K562 (cell line): ENCODE data around the gene LGALS7. TPM values are rescaled to one million over a fixed set of nuclear protein-coding genes. Genes with fewer than 3 reads are reported as not detected.

Experiments
- CAMTA2 ChIP-seq: fragments of 250-450 bp; sonication (Bioruptor Pico); conservative IDR thresholded peaks from 2 replicates; pipeline ENCODE4 v1.5.1; 2022
- CBX1 ChIP-seq: sonication (generic); IDR thresholded peaks from 2 replicates; pipeline ENCODE4 v1.6.1; 2016; ENCODE audit warnings: antibody characterized with exemption, low read depth, mild to moderate bottlenecking
- CHD2 ChIP-seq: IDR thresholded peaks from 2 replicates; pipeline ENCODE4 v1.6.1; 2011; ENCODE audit warnings: low read depth, low read length
- E2F3 ChIP-seq: fragments of 250-450 bp; sonication (Bioruptor Pico); IDR thresholded peaks from 2 replicates; pipeline ENCODE4 v1.4.0; 2020; ENCODE audit warnings: mild to moderate bottlenecking
- ERF ChIP-seq: fragments of 450-650 bp; formaldehyde crosslinking; IDR thresholded peaks from 2 replicates; pipeline ENCODE4 v1.4.0; 2020; ENCODE audit warnings: mild to moderate bottlenecking, mixed read lengths
- EZH2 ChIP-seq: IDR thresholded peaks from 2 replicates; pipeline ENCODE4 v1.6.1; 2012; ENCODE audit warnings: low read depth, mild to moderate bottlenecking, inconsistent platforms, low read length, borderline replicate concordance
- GATAD2B ChIP-seq: fragments of 450-650 bp; IDR thresholded peaks from 2 replicates; pipeline ENCODE4 v1.6.1; 2017; ENCODE audit warnings: mild to moderate bottlenecking, borderline replicate concordance
- IRF2 ChIP-seq: sonication (generic); formaldehyde crosslinking; IDR thresholded peaks from 2 replicates; pipeline ENCODE4 v1.8.1; 2022; ENCODE audit warnings: mild to moderate bottlenecking, missing genetic modification reagents
- JUND ChIP-seq, 2 experiments: IDR thresholded peaks; 2 replicates in 1 of 2; 3 replicates in 1 of 2; pipeline ENCODE4 v1.6.1; 2011; ENCODE audit warnings: borderline replicate concordance in 2 of 2, low read depth in 2 of 2, low read length in 2 of 2, improper control_type of control experiment in 1 of 2, missing biosample characterization in 1 of 2, missing genetic modification characterization in 1 of 2, missing genetic modification reagents in 1 of 2
- LARP7 ChIP-seq: fragments of 450-650 bp; IDR thresholded peaks from 2 replicates; pipeline ENCODE4 v1.6.1; 2016
- NR1H2 ChIP-seq: sonication (generic); formaldehyde crosslinking; IDR thresholded peaks from 2 replicates; pipeline ENCODE4 v1.4.0; 2020; ENCODE audit warnings: mild to moderate bottlenecking, missing genetic modification reagents
- RBM25 ChIP-seq: fragments of 200-400 bp; formaldehyde crosslinking; IDR thresholded peaks from 2 replicates; pipeline ENCODE4 v1.6.1; 2018; ENCODE audit warnings: low read length, low read depth, moderate library complexity; ENCODE audit not compliant: severe bottlenecking
- SRF ChIP-seq, 2 experiments: fragments of 250-450, 450-650 bp in 1 of 2; sonication (Bioruptor Pico) in 1 of 2; sonication (generic) in 1 of 2; formaldehyde crosslinking; IDR thresholded peaks; 2 replicates each; pipeline versions ENCODE4 v1.5.0 to v1.5.1; 2020 to 2022; ENCODE audit warnings: mild to moderate bottlenecking in 1 of 2, missing genetic modification reagents in 1 of 2
- TAF1 ChIP-seq: IDR thresholded peaks from 2 replicates; pipeline ENCODE4 v1.6.1; 2011; ENCODE audit warnings: mild to moderate bottlenecking, low read length, moderate library complexity; ENCODE audit not compliant: insufficient read depth, control insufficient read depth, severe bottlenecking; ENCODE audit errors: extremely low read depth
- YY1 ChIP-seq, 3 experiments: IDR thresholded peaks; 2 replicates each; pipeline ENCODE4 v1.6.1; 2011; ENCODE audit warnings: low read length in 2 of 3, mild to moderate bottlenecking in 2 of 3, moderate library complexity in 2 of 3, borderline replicate concordance in 1 of 3, control low read depth in 1 of 3, low read depth in 1 of 3; ENCODE audit not compliant: insufficient read depth in 3 of 3, insufficient replicate concordance in 2 of 3, control insufficient read depth in 1 of 3, insufficient read length in 1 of 3; ENCODE audit errors: extremely low read depth in 1 of 3
- polyA plus RNA-seq, 8 experiments: library from polyadenylated mRNA; depleted of rRNA in 4 of 8; stranded (reverse) in 5 of 8; unstranded in 3 of 8; fragments of >200 nt; fragmentation: Nextera tagmentation in 2 of 8; fragmentation: Illumina TruSeq in 1 of 8; extraction: Ambion mirVana in 2 of 8; extraction: Trizol in 1 of 8; gene quantifications; 2 replicates each; pipeline versions ENCODE4 v1.2.1 to v1.2.3, GENCODE V29; 2011 to 2014; ENCODE audit warnings: inconsistent platforms in 1 of 8, missing spikeins in 1 of 8
- total RNA-seq, 7 experiments: library from RNA; depleted of rRNA in 6 of 7; stranded (reverse); fragments of >200 nt in 6 of 7; fragmentation: Illumina TruSeq in 2 of 7; extraction: Trizol in 2 of 7; gene quantifications; 2 replicates each; pipeline versions ENCODE4 v1.2.1 to v1.2.3, GENCODE V29; 2011 to 2021; ENCODE audit warnings: low replicate concordance in 1 of 7
- TF ChIP-seq, protein P1 (sequence below): fragments of 450-650 bp; IDR thresholded peaks from 2 replicates; pipeline ENCODE4 v1.6.1; 2016; ENCODE audit warnings: low read depth, mild to moderate bottlenecking, moderate library complexity
- TF ChIP-seq, protein P2 (sequence below): fragments of 250-450 bp; sonication (Bioruptor Pico); IDR thresholded peaks from 2 replicates; pipeline ENCODE4 v1.9.0; 2021; ENCODE audit warnings: mild to moderate bottlenecking, inconsistent platforms
- TF ChIP-seq, protein P3 (sequence below): fragments of 250-450 bp; sonication (Bioruptor Pico); IDR thresholded peaks from 2 replicates; pipeline ENCODE4 v1.9.0; 2021; ENCODE audit warnings: mild to moderate bottlenecking
- TF ChIP-seq, protein P4 (sequence below): fragments of 150-350 bp; conservative IDR thresholded peaks from 2 replicates; pipeline ENCODE4 v1.6.1; 2014; ENCODE audit warnings: low read length

Gene LGALS7
- total and polyA plus RNA-seq, 9 of the 15 experiments (the other 6 are each of a cell fraction or from before 2014, with no cell fraction given) = not detected

DNA sequence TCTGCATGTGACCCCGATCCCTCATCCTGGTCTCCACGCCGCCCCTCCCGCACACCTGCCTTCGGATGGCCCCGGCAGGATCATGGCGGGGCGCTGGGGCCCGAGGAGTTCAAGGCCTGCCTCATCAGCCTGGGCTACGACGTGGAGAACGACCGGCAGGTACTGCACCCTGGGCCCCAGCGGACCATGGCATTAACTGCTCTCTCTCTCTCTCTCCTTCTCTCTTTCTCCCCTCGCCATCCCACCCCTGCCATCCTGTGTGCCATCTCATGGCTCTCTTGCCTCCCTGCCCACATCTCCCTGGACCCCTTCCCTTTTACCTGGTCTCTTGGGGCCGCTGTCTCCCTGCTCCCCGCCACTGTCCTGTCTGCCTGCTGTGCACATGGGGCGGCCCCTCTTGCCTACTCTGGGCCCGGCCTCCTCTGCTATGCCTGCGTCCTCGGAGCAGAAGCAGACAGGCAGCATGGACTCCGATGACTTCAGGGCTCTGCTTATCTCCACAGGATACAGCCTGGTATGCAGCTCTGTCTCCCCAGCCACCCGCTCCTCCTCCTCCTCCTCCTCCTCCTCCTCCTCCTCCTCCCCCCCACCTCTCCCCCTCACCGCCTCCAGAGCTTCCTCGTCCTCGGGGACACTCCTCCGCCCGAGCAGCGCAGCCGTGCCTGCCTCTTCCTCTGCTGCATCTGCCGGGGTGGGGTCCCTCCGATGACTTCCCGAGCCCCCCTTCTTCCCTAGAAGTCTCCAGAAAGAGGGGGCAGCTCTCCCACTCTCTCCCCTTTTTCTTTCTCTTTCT lies 45.3 kb downstream of the LGALS7 start (continued):
- TF ChIP-seq, protein P1, sequence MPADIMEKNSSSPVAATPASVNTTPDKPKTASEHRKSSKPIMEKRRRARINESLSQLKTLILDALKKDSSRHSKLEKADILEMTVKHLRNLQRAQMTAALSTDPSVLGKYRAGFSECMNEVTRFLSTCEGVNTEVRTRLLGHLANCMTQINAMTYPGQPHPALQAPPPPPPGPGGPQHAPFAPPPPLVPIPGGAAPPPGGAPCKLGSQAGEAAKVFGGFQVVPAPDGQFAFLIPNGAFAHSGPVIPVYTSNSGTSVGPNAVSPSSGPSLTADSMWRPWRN = no peak
- TF ChIP-seq IRF2 (CRISPR knock-in tag) (no peak), EZH2 (no peak), TAF1 (no peak), ERF (no peak), CAMTA2 (CRISPR knock-in tag) (no peak), JUND (IDR thresholded peaks at IDR 0.05; ENCODE audit: borderline replicate concordance, low read depth, low read length) (peak; percentile 45), JUND (tag; IDR thresholded peaks at IDR 0.05; ENCODE audit: borderline replicate concordance, low read depth, low read length) (peak; percentile 48; the same call in 1 of the 3 replicates), CBX1 (no peak), YY1 (IDR thresholded peaks at IDR 0.05; ENCODE audit: borderline replicate concordance in 1 of 3, control insufficient read depth in 1 of 3, extremely low read depth in 1 of 3, insufficient read depth in 3 of 3, insufficient read length in 1 of 3, insufficient replicate concordance in 2 of 3, low read depth in 1 of 3, low read length in 2 of 3) (peak in 2 of 3 experiments; percentile 12 to 66), SRF (CRISPR knock-in tag; IDR thresholded peaks at IDR 0.05) (no peak), NR1H2 (no peak), E2F3 (CRISPR knock-in tag) (no peak), GATAD2B (no peak), RBM25 (no peak), LARP7 (peak; percentile 32; the same call in 1 of the 2 replicates), CHD2 (no peak)
- TF ChIP-seq, protein P2, sequence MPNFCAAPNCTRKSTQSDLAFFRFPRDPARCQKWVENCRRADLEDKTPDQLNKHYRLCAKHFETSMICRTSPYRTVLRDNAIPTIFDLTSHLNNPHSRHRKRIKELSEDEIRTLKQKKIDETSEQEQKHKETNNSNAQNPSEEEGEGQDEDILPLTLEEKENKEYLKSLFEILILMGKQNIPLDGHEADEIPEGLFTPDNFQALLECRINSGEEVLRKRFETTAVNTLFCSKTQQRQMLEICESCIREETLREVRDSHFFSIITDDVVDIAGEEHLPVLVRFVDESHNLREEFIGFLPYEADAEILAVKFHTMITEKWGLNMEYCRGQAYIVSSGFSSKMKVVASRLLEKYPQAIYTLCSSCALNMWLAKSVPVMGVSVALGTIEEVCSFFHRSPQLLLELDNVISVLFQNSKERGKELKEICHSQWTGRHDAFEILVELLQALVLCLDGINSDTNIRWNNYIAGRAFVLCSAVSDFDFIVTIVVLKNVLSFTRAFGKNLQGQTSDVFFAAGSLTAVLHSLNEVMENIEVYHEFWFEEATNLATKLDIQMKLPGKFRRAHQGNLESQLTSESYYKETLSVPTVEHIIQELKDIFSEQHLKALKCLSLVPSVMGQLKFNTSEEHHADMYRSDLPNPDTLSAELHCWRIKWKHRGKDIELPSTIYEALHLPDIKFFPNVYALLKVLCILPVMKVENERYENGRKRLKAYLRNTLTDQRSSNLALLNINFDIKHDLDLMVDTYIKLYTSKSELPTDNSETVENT = no peak
- TF ChIP-seq, protein P3, sequence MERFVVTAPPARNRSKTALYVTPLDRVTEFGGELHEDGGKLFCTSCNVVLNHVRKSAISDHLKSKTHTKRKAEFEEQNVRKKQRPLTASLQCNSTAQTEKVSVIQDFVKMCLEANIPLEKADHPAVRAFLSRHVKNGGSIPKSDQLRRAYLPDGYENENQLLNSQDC (CRISPR knock-in tag) = no peak
- TF ChIP-seq, protein P4, sequence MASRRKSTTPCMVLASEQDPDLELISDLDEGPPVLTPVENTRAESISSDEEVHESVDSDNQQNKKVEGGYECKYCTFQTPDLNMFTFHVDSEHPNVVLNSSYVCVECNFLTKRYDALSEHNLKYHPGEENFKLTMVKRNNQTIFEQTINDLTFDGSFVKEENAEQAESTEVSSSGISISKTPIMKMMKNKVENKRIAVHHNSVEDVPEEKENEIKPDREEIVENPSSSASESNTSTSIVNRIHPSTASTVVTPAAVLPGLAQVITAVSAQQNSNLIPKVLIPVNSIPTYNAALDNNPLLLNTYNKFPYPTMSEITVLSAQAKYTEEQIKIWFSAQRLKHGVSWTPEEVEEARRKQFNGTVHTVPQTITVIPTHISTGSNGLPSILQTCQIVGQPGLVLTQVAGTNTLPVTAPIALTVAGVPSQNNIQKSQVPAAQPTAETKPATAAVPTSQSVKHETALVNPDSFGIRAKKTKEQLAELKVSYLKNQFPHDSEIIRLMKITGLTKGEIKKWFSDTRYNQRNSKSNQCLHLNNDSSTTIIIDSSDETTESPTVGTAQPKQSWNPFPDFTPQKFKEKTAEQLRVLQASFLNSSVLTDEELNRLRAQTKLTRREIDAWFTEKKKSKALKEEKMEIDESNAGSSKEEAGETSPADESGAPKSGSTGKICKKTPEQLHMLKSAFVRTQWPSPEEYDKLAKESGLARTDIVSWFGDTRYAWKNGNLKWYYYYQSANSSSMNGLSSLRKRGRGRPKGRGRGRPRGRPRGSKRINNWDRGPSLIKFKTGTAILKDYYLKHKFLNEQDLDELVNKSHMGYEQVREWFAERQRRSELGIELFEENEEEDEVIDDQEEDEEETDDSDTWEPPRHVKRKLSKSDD = no peak
